Ammon's horn (tissue), 1 donor: ENCODE data around the gene CLCN2.

ENCODE experiments used
- DNase-seq: peaks from one replicate; pipeline ENCODE4 v3.0.0-alpha.2; 2016; ENCODE audit warnings: low spot score

CLCN2 gene

GRCh38 chr3:184360070-184360928, 1.1 kb downstream of the CLCN2 start:
- peak; percentile 48 for DNase-seq

GRCh38 chr3:184359610-184360009, 1.8 kb downstream of the CLCN2 start:
- peak; percentile 85 for DNase-seq

- DNase-seq: no peak
Observed at GRCh38 chr3:184358921-184359350, 2.5 kb downstream of the CLCN2 start.

GRCh38 chr3:184358124-184358767, 3.2 kb downstream of the CLCN2 start:
- no peak for DNase-seq

- no peak for DNase-seq
Observed at GRCh38 chr3:184357248-184358123, 3.9 kb downstream of the CLCN2 start.

- DNase-seq: no peak
Observed at GRCh38 chr3:184355261-184356040, 6.0 kb downstream of the CLCN2 start.

- DNase-seq: no peak
Observed at GRCh38 chr3:184354754-184355153, 6.7 kb downstream of the CLCN2 start.

- peak; percentile 38 for DNase-seq
Observed at GRCh38 chr3:184354121-184354728, 7.2 kb downstream of the CLCN2 start.

GRCh38 chr3:184353546-184353941, 7.9 kb downstream of the CLCN2 start:
- DNase-seq: no peak

- DNase-seq: no peak
Observed at GRCh38 chr3:184352897-184353545, 8.4 kb downstream of the CLCN2 start.

GRCh38 chr3:184352149-184352785, 9.1 kb downstream of the CLCN2 start:
- DNase-seq: no peak

GRCh38 chr3:184351511-184352148, 9.8 kb downstream of the CLCN2 start:
- DNase-seq: peak; percentile 33

GRCh38 chr3:184350618-184351017, 10.8 kb downstream of the CLCN2 start:
- DNase-seq: no peak

- peak; percentile 39 for DNase-seq
Observed at GRCh38 chr3:184349563-184350470, 11.6 kb downstream of the CLCN2 start.

- DNase-seq: no peak
Observed at GRCh38 chr3:184348057-184348382, 13.4 kb downstream of the CLCN2 start.

- no peak for DNase-seq
Observed at GRCh38 chr3:184347321-184348056, 13.9 kb downstream of the CLCN2 start.

- no peak for DNase-seq
Observed at GRCh38 chr3:184346480-184347190, 14.8 kb downstream of the CLCN2 start.
